Activated CD8-positive, alpha-beta T cell treated with anti-CD3 and anti-CD28 coated beads for 36 hours (primary cell): ENCODE results near the gene ABCD2. TPM values are rescaled to one million over a fixed set of nuclear protein-coding genes. Genes with fewer than 3 reads are reported as not detected.

Experiments
- ATAC-seq: fragments of 200-7000 bp; cut with Tn5 transposase; one replicate; pipeline ENCODE4 v1.10.0; 2021; ENCODE audit warnings: mild to moderate bottlenecking, moderate library complexity
- CTCF ChIA-PET: fragments of 350-600 bp; sonication (Branson Sonifier 250); formaldehyde crosslinking; loops from one replicate; lab custom pipeline; 2021; ENCODE audit warnings: antibody characterized with exemption; lab: Charles Lee
- POLR2A ChIA-PET: fragments of 350-600 bp; sonication (Branson Sonifier 250); formaldehyde crosslinking; loops from one replicate; lab custom pipeline; 2021; ENCODE audit warnings: antibody characterized with exemption; lab: Charles Lee
- DNase-seq: peaks from one replicate; pipeline ENCODE4 v3.0.0-alpha.2; 2020
- H3K27ac Mint-ChIP-seq: one replicate; pipeline ENCODE4 v1.8.0; 2021; ENCODE audit warnings: mild to moderate bottlenecking, mixed read lengths
- H3K27me3 Mint-ChIP-seq: one replicate; pipeline ENCODE4 v1.8.0; 2021; ENCODE audit warnings: mixed read lengths
- H3K36me3 Mint-ChIP-seq: one replicate; pipeline ENCODE4 v1.8.0; 2021; ENCODE audit warnings: low read depth, mixed read lengths
- H3K4me1 Mint-ChIP-seq: one replicate; pipeline ENCODE4 v1.8.0; 2021; ENCODE audit warnings: low read depth, mixed read lengths
- H3K4me3 Mint-ChIP-seq: one replicate; pipeline ENCODE4 v1.8.0; 2021; ENCODE audit warnings: mild to moderate bottlenecking, moderate library complexity, mixed read lengths
- H3K9me3 Mint-ChIP-seq: one replicate; pipeline ENCODE4 v1.8.0; 2021; ENCODE audit warnings: mixed read lengths
- intact Hi-C: fragments of 100-400 bp; cut with micrococcal nuclease; formaldehyde crosslinking; loops from one replicate; pipeline ENCODE4 v1.10.0; 2022
- total RNA-seq, 2 experiments: library from RNA; stranded (reverse); gene quantifications; one replicate each; pipeline ENCODE4 v1.2.3, GENCODE V29; 2021
- TF ChIP-seq, protein P1 (sequence below): fragments of 200-600 bp; IDR thresholded peaks from one replicate; pipeline ENCODE4 v1.8.0; 2022; ENCODE audit warnings: antibody characterized with exemption, mild to moderate bottlenecking

Gene ABCD2
- total RNA-seq, 2 experiments from 2014 or later, result 3.8 to 4.0 TPM

DNA sequence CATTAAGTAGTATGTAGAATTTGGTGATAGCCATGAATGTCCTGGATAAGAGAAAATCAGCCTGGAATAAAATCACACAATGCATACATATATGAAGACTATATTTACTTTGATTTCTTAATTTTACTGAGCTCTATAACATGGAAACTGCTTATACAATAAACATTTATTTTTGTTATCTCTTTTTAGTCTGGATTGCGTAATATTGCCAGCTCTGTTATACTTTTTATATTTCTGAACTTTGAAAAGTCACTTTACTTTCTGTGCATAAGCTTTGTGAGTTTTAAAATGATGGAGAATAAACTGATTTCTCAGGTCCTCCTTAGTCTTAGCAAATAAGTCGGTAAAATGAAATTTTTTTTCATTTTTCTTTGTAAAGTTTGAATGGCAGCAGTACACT is 19.2 kb upstream of the ABCD2 start:
- ChIA-PET CTCF (interaction anchor here (1.3 kb wide), 1 partner anchor 11 kb away, joined by 4 read pairs; no protein-coding TSS in a partner anchor), POLR2A (interaction anchor here (0.5 kb wide), 1 partner anchor 308 kb away, joined by 3 read pairs; no protein-coding TSS in a partner anchor)
- no peak for ATAC-seq
- no peaks in the 10 kb centered on the region for H3K36me3 Mint-ChIP-seq
- H3K9me3 Mint-ChIP-seq, result no peaks in the 10 kb centered on the region
- no peak overlapping the region for H3K4me3 Mint-ChIP-seq
- H3K4me1 Mint-ChIP-seq, result no peaks in the 10 kb centered on the region
- DNase-seq, result no peak
- TF ChIP-seq, protein P1, sequence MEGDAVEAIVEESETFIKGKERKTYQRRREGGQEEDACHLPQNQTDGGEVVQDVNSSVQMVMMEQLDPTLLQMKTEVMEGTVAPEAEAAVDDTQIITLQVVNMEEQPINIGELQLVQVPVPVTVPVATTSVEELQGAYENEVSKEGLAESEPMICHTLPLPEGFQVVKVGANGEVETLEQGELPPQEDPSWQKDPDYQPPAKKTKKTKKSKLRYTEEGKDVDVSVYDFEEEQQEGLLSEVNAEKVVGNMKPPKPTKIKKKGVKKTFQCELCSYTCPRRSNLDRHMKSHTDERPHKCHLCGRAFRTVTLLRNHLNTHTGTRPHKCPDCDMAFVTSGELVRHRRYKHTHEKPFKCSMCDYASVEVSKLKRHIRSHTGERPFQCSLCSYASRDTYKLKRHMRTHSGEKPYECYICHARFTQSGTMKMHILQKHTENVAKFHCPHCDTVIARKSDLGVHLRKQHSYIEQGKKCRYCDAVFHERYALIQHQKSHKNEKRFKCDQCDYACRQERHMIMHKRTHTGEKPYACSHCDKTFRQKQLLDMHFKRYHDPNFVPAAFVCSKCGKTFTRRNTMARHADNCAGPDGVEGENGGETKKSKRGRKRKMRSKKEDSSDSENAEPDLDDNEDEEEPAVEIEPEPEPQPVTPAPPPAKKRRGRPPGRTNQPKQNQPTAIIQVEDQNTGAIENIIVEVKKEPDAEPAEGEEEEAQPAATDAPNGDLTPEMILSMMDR, result no peak
- intact Hi-C loops, result no loop called here
- no peaks in the 10 kb centered on the region for H3K27me3 Mint-ChIP-seq
- no peak overlapping the region for H3K27ac Mint-ChIP-seq

DNA sequence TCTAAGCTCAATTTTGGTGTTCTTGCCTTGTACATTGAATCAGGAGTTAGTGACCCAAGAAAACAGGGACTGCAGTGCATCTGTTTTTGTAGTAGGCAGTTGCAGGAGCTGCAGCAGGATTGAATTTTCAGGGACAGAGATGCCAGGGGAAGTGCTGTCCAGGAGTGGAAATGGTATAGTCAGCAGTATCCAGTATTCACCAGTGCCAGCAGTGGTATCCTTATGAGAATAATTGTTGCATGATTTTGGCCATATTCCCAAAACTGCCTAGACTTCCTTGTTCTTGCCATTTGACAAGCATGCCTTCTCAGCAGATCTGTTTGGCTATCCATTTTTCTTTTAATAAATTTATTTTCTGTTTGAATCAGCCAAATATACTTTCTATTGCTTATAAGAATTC is 18.6 kb upstream of the ABCD2 start:
- ATAC-seq, result no peak
- Mint-ChIP-seq H3K36me3 (no peaks in the 10 kb centered on the region), H3K9me3 (no peaks in the 10 kb centered on the region), H3K27me3 (no peaks in the 10 kb centered on the region), H3K27ac (no peak overlapping the region), H3K4me3 (no peak overlapping the region), H3K4me1 (no peaks in the 10 kb centered on the region)
- DNase-seq, result no peak
- intact Hi-C loops, result no loop called here
- ChIA-PET POLR2A (no interaction called here), CTCF (interaction anchor here (1.3 kb wide), 1 partner anchor 12 kb away, joined by 4 read pairs; no protein-coding TSS in a partner anchor)
- TF ChIP-seq, protein P1, result no peak

DNA sequence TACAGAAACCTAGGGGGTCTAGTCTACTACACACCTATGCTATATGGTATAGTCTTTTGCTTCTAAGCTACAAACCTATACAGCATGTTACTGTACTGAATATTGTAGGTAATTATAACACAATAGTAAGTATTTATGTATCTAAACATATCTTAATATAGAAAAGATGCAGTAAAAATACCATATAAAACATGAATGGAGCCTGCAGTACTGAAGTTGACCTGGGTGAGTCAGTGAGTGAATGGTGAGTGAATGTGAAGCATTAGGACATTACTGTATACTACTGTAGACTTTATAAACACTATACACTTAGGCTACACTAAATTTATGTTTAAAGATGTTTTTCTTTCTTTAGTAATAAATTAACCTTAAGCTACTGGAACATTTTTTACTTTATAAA is 13.1 kb upstream of the ABCD2 start:
- CTCF ChIA-PET, result interaction anchor here (1.0 kb wide), 1 partner anchor 12 kb away, joined by 6 read pairs; no protein-coding TSS in a partner anchor
- no peak for ATAC-seq
- peaks cover 21% of the 10 kb centered on the region for H3K4me1 Mint-ChIP-seq

DNA sequence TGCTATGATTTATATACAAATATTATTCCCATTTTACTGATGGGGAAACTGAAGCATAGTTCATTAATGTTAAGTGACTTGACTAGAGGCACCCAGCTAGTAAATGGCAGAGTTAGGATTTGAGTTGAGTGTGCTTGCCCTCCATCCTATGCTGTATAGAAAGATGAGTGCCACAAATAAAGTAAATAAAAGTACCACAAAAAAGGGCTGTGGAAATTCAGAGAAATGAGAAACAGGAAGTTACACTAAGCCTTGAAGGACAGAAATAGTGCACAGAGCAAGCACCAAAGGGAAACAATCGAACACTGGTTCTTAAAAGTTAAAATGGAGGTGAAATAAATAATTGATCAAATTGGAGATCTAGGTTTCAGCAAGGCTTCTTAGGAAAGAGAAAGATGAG is 9.2 kb upstream of the ABCD2 start:
- ATAC-seq, result peak; percentile 81
- H3K4me3 Mint-ChIP-seq, result peak overlapping the region; percentile 67
- intact Hi-C loops, result loop anchor here (1.0 kb wide), 1 partner anchor 11 kb away; no protein-coding TSS in a partner anchor
- peaks cover 49% of the 10 kb centered on the region for H3K4me1 Mint-ChIP-seq
- DNase-seq, result no peak
- H3K27ac Mint-ChIP-seq, result peak overlapping the region; percentile 99
- H3K9me3 Mint-ChIP-seq, result no peaks in the 10 kb centered on the region
- TF ChIP-seq, protein P1, result no peak
- CTCF ChIA-PET, result interaction anchor here (0.9 to 2.3 kb wide), 5 partner anchors 9 to 63 kb away, joined by 3 to 10 read pairs (median 3); partner anchors contain the start of gene ABCD2
- POLR2A ChIA-PET, result interaction anchor here (1.8 kb wide), 1 partner anchor 9 kb away, joined by 6 read pairs; the partner anchor contains the start of gene ABCD2
- no peaks in the 10 kb centered on the region for H3K27me3 Mint-ChIP-seq
- peaks cover 10% of the 10 kb centered on the region for H3K36me3 Mint-ChIP-seq

More for the DNA sequence above, 13.1 kb upstream of the ABCD2 start:
- POLR2A ChIA-PET, result no interaction called here
- Mint-ChIP-seq H3K27ac (no peak overlapping the region), H3K27me3 (no peaks in the 10 kb centered on the region), H3K9me3 (no peaks in the 10 kb centered on the region), H3K4me3 (no peak overlapping the region), H3K36me3 (peaks cover 7% of the 10 kb centered on the region)
- DNase-seq, result no peak
- intact Hi-C loops, result no loop called here
- TF ChIP-seq, protein P1, result no peak

DNA sequence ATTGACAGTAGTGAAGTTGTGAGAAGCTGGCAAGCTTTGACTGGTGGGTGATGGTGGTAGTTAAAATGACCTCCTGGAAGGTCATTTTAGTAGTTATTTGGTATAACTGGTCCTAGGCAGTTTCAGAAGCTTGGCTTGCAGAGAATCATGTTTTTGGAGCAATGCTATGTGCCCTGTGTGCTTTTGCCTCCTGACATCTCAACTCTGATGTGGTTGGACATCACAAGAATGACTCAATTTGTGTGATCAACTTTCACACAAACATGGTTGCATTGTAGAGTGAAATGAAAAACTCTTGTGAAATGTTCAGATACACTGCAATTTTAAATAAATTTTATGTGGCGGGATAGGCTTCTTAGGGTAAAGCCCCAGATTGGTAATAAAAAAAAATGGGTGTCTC is 8.3 kb upstream of the ABCD2 start:
- CTCF ChIA-PET, result interaction anchor here (0.9 to 2.3 kb wide), 2 partner anchors 8 to 13 kb away, joined by 3 to 10 read pairs; partner anchors contain the start of gene ABCD2
- DNase-seq (peak; percentile 36), ATAC-seq (peak; percentile 71)
- H3K4me3 Mint-ChIP-seq, result peak overlapping the region; percentile 2
- peak overlapping the region; percentile 90 for H3K27ac Mint-ChIP-seq
- peaks cover 10% of the 10 kb centered on the region for H3K36me3 Mint-ChIP-seq
- no peaks in the 10 kb centered on the region for H3K9me3 Mint-ChIP-seq
- TF ChIP-seq, protein P1, result no peak
- intact Hi-C loops, result no loop called here
- H3K4me1 Mint-ChIP-seq, result peaks cover 56% of the 10 kb centered on the region
- POLR2A ChIA-PET, result interaction anchor here (1.8 kb wide), 1 partner anchor 9 kb away, joined by 6 read pairs; the partner anchor contains the start of gene ABCD2
- H3K27me3 Mint-ChIP-seq, result no peaks in the 10 kb centered on the region
